SK-MEL-5 (cell line): ENCODE data around the gene ZNF134. TPM values are rescaled to one million over a fixed set of nuclear protein-coding genes. Genes with fewer than 3 reads are reported as not detected.

Source experiments
- DNase-seq: peaks from one replicate; pipeline ENCODE4 v3.0.0-alpha.2; 2016; ENCODE audit warnings: low read depth, low spot score
- in situ Hi-C: cut with HindIII; loops from 2 replicates; pipeline ENCODE4 v1.10.0; 2016; ENCODE audit warnings: low sequenced_read_pairs, high pct_unique_total_duplicates, low pct_unique_long_range_greater_than_20kb
- total RNA-seq: library from RNA; depleted of rRNA; stranded (reverse); fragments of >200 nt; shearing (Covaris generic); gene quantifications from 2 replicates; pipeline ENCODE4 v1.2.3, GENCODE V29; 2014; rRNA removed

Gene ZNF134
- total RNA-seq, 1 experiment from 2014 or later: 16.3 TPM

DNA sequence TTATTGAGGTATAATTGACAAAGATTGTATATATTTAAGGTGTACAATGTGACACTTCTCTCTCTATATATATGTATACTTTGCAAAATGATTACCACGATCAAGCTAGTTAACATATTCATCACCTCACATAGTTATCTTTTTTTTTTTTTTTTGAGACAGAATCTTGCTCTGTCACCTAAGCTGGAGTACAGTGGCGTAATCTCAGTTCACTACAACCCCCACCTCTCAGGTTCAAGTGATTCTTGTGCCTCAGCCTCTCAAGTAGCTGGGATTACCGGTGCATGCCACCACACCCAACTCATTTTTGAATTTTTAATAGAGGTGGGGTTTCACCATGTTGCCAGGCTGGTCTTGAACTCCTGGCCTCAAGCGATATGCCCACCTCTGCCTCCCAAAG is 58.4 kb downstream of the ZNF134 start:
- in situ Hi-C loops: no loop called here

More for the DNA sequence above, 58.4 kb downstream of the ZNF134 start:
- no peak for DNase-seq

Other genes starting within 250 kb of the ZNF134 start
- gene ZNF548, start 224.4 kb upstream of the ZNF134 start, total RNA-seq: 12.7 and 13.7 TPM in 2 replicates
- 4.6 and 4.8 TPM in 2 replicates for gene ZNF17, start 203.1 kb upstream of the ZNF134 start, total RNA-seq
- gene ZNF749, start 178.9 kb upstream of the ZNF134 start, total RNA-seq: 9.8 and 9.9 TPM in 2 replicates
- gene VN1R1, start 157.1 kb upstream of the ZNF134 start, total RNA-seq: 0.05 and 0.08 TPM in 2 replicates
- gene ZNF772, start 136.7 kb upstream of the ZNF134 start, total RNA-seq: 6.6 and 6.8 TPM in 2 replicates
- 6.5 and 8.6 TPM in 2 replicates for gene ZNF419, start 126.5 kb upstream of the ZNF134 start, total RNA-seq
- gene ZNF773, start 114.3 kb upstream of the ZNF134 start, total RNA-seq: 6.6 and 10.0 TPM in 2 replicates
- 6.6 and 7.6 TPM in 2 replicates for gene ZNF549, start 86.9 kb upstream of the ZNF134 start, total RNA-seq
- 6.1 and 7.1 TPM in 2 replicates for gene ZNF550, start 54.4 kb upstream of the ZNF134 start, total RNA-seq
- 4.5 and 4.6 TPM in 2 replicates for gene ZNF416, start 35.3 kb upstream of the ZNF134 start, total RNA-seq
- gene ZIK1, start 30.1 kb upstream of the ZNF134 start, total RNA-seq: 1.7 and 2.3 TPM in 2 replicates
- 3.8 and 6.5 TPM in 2 replicates for gene ZNF530, start 14.4 kb upstream of the ZNF134 start, total RNA-seq
- gene ZNF211, start 18.9 kb downstream of the ZNF134 start, total RNA-seq: 10.4 TPM in 2 replicates
- not detected in 2 replicates for gene ZSCAN4, start 54.7 kb downstream of the ZNF134 start, total RNA-seq
- 10.0 and 15.2 TPM in 2 replicates for gene ZNF551, start 67.7 kb downstream of the ZNF134 start, total RNA-seq
- gene ZNF154, start 95.0 kb downstream of the ZNF134 start, total RNA-seq: 0.03 TPM in 1 of 2 replicates, not detected in the other
- 5.0 and 5.5 TPM in 2 replicates for gene ZNF671, start 113.4 kb downstream of the ZNF134 start, total RNA-seq
- gene ZNF776, start 132.6 kb downstream of the ZNF134 start, total RNA-seq: 5.5 and 6.6 TPM in 2 replicates
- 9.4 and 10.0 TPM in 2 replicates for gene ZNF586, start 155.4 kb downstream of the ZNF134 start, total RNA-seq
- 4.5 and 4.9 TPM in 2 replicates for gene ZNF552, start 200.7 kb downstream of the ZNF134 start, total RNA-seq
- 19.0 and 21.2 TPM in 2 replicates for gene ZNF587B, start 216.1 kb downstream of the ZNF134 start, total RNA-seq
- gene ZNF587, start 235.6 kb downstream of the ZNF134 start, total RNA-seq: 10.2 and 13.2 TPM in 2 replicates